PC-3 (cell line): ENCODE results near the gene ICE2.

Source experiments
- EZH2 ChIP-seq: fragments of 300-600 bp; sonication (generic); IDR thresholded peaks from one replicate; pipeline ENCODE4 v1.6.1; 2017; ENCODE audit warnings: antibody characterized with exemption, mild to moderate bottlenecking, low read length; ENCODE audit not compliant: unreplicated experiment
- EZH2phosphoT487 ChIP-seq: fragments of 300-600 bp; sonication (generic); IDR thresholded peaks from 2 replicates; pipeline ENCODE4 v1.6.1; 2018; ENCODE audit warnings: mild to moderate bottlenecking, antibody characterized with exemption, low read length, borderline replicate concordance
- TF ChIP-seq, protein P1 (sequence below): fragments of 300-600 bp; sonication (generic); conservative IDR thresholded peaks from 2 replicates; pipeline ENCODE4 v1.5.1; 2017; ENCODE audit warnings: antibody characterized with exemption, low read depth, mild to moderate bottlenecking, low read length

GRCh38 chr15:60374628-60375081, 104.3 kb downstream of the ICE2 start:
- TF ChIP-seq, protein P1, sequence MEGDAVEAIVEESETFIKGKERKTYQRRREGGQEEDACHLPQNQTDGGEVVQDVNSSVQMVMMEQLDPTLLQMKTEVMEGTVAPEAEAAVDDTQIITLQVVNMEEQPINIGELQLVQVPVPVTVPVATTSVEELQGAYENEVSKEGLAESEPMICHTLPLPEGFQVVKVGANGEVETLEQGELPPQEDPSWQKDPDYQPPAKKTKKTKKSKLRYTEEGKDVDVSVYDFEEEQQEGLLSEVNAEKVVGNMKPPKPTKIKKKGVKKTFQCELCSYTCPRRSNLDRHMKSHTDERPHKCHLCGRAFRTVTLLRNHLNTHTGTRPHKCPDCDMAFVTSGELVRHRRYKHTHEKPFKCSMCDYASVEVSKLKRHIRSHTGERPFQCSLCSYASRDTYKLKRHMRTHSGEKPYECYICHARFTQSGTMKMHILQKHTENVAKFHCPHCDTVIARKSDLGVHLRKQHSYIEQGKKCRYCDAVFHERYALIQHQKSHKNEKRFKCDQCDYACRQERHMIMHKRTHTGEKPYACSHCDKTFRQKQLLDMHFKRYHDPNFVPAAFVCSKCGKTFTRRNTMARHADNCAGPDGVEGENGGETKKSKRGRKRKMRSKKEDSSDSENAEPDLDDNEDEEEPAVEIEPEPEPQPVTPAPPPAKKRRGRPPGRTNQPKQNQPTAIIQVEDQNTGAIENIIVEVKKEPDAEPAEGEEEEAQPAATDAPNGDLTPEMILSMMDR = peak; percentile 34; the same call in 1 of the 2 replicates
- TF ChIP-seq EZH2 = no peak
- TF ChIP-seq EZH2phosphoT487 = no peak
